HL-60 (cell line): Measurements from ENCODE around the gene MYO1D.
"Not testable (repeated sequence)": the region's sequence is repeated elsewhere in the genome, so short reads cannot be mapped to it uniquely, and the experiment has no call there.

Experiments used
- DNase-seq, 2 experiments: peaks; one replicate each; pipeline ENCODE4 v3.0.0-alpha.2; 2010 to 2020; ENCODE audit warnings: low read depth in 1 of 2, low spot score in 1 of 2
- H3K27ac ChIP-seq: fragments of 250-450 bp; sonication (Bioruptor Pico); replicated peaks from 2 replicates; pipeline ENCODE4 v1.5.1; 2020; ENCODE audit warnings: mild to moderate bottlenecking, moderate library complexity
- H3K27me3 ChIP-seq: fragments of 250-450 bp; sonication (Bioruptor Pico); 2 replicates; pipeline ENCODE4 v1.5.1; 2021; ENCODE audit warnings: mild to moderate bottlenecking, moderate library complexity; ENCODE audit not compliant: insufficient read depth, poor library complexity, severe bottlenecking
- H3K4me3 ChIP-seq: replicated peaks from 2 replicates; pipeline ENCODE4 v1.5.1; 2011; ENCODE audit warnings: mild to moderate bottlenecking, control low read depth, low read length; ENCODE audit not compliant: insufficient read depth
- CTCF ChIP-seq: IDR thresholded peaks from one replicate; pipeline ENCODE4 v1.5.1; 2011; ENCODE audit warnings: low read length, control low read depth, inconsistent platforms; ENCODE audit not compliant: insufficient read depth
- GABPA ChIP-seq: IDR thresholded peaks from 2 replicates; pipeline ENCODE4 v1.6.1; 2012; ENCODE audit warnings: low read depth
- POLR2AphosphoS5 ChIP-seq: IDR thresholded peaks from 2 replicates; pipeline ENCODE4 v1.6.1; 2012; ENCODE audit warnings: low read depth
- REST ChIP-seq: IDR thresholded peaks from 2 replicates; pipeline ENCODE4 v1.6.1; 2012; ENCODE audit warnings: low read depth; ENCODE audit not compliant: insufficient replicate concordance
- SPI1 ChIP-seq: IDR thresholded peaks from 2 replicates; pipeline ENCODE4 v1.6.1; 2012; ENCODE audit warnings: low read depth, mild to moderate bottlenecking, borderline replicate concordance

The MYO1D gene

GRCh38 chr17:32822996-32823395, 53.9 kb downstream of the MYO1D start:
- H3K27ac ChIP-seq, result no peak overlapping the region
- peaks cover 17% of the 10 kb centered on the region for H3K27me3 ChIP-seq
- H3K4me3 ChIP-seq, result no peak overlapping the region
- no peak for DNase-seq
- TF ChIP-seq GABPA, result no peak
- TF ChIP-seq REST, result no peak
- no peak for TF ChIP-seq SPI1
- TF ChIP-seq CTCF, result no peak
- no peak for TF ChIP-seq POLR2AphosphoS5

- not testable (repeated sequence) for H3K4me3 ChIP-seq, H3K27ac ChIP-seq
Measured at GRCh38 chr17:32821987-32822934, 54.7 kb downstream of the MYO1D start.

GRCh38 chr17:32820440-32820839, 56.5 kb downstream of the MYO1D start:
- H3K27me3 ChIP-seq, result peaks cover 17% of the 10 kb centered on the region
- DNase-seq, result no peak
- H3K4me3 ChIP-seq, result no peak overlapping the region
- no peak overlapping the region for H3K27ac ChIP-seq
- TF ChIP-seq GABPA (no peak), CTCF (no peak), SPI1 (no peak), POLR2AphosphoS5 (no peak), REST (no peak)

More at GRCh38 chr17:32821987-32822934, 54.7 kb downstream of the MYO1D start:
- H3K27me3 ChIP-seq, result peaks cover 17% of the 10 kb centered on the region
- not testable (repeated sequence) for DNase-seq

GRCh38 chr17:32819787-32820186, 57.1 kb downstream of the MYO1D start:
- Histone ChIP-seq H3K27me3 (peaks cover 17% of the 10 kb centered on the region), H3K27ac (no peak overlapping the region)

More at GRCh38 chr17:32819787-32820186, 57.1 kb downstream of the MYO1D start:
- TF ChIP-seq CTCF (no peak), POLR2AphosphoS5 (no peak), GABPA (no peak), REST (no peak), SPI1 (no peak)
- H3K4me3 ChIP-seq, result no peak overlapping the region
- no peak for DNase-seq
